22Rv1 (cell line): Measurements from ENCODE around the gene LY86.

ENCODE experiments used
- ZFX ChIP-seq: fragments of 450-650 bp; IDR thresholded peaks from 2 replicates; pipeline ENCODE4 v1.6.1; 2017; ENCODE audit warnings: antibody characterized with exemption, borderline replicate concordance
- TF ChIP-seq, protein P1 (sequence below): fragments of 450-650 bp; IDR thresholded peaks from 2 replicates; pipeline ENCODE4 v1.5.1; 2017; ENCODE audit warnings: mild to moderate bottlenecking

GRCh38 chr6:6635291-6635690, 46.8 kb downstream of the LY86 start:
- TF ChIP-seq, protein P1, sequence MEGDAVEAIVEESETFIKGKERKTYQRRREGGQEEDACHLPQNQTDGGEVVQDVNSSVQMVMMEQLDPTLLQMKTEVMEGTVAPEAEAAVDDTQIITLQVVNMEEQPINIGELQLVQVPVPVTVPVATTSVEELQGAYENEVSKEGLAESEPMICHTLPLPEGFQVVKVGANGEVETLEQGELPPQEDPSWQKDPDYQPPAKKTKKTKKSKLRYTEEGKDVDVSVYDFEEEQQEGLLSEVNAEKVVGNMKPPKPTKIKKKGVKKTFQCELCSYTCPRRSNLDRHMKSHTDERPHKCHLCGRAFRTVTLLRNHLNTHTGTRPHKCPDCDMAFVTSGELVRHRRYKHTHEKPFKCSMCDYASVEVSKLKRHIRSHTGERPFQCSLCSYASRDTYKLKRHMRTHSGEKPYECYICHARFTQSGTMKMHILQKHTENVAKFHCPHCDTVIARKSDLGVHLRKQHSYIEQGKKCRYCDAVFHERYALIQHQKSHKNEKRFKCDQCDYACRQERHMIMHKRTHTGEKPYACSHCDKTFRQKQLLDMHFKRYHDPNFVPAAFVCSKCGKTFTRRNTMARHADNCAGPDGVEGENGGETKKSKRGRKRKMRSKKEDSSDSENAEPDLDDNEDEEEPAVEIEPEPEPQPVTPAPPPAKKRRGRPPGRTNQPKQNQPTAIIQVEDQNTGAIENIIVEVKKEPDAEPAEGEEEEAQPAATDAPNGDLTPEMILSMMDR: no peak
- TF ChIP-seq ZFX: no peak
